Activated T-cell treated with anti-CD3 and anti-CD28 coated beads, Interleukin-2, amount 50 U/mL, for 72 hours (primary cell): ENCODE data around the gene KNTC1. TPM values are rescaled to one million over a fixed set of nuclear protein-coding genes. Genes with fewer than 3 reads are reported as not detected.
"Not testable (repeated sequence)": the region's sequence is repeated elsewhere in the genome, so short reads cannot be mapped to it uniquely, and the experiment has no call there.

ENCODE experiments used
- ATAC-seq, 2 donors: fragments of 150-1000 bp; cut with Tn5 transposase; replicated peaks in 1 of 2; 2 replicates each; pipeline ENCODE4 v1.10.0; 2021; ENCODE audit warnings: moderate library complexity in 2 of 2, mild to moderate bottlenecking in 1 of 2
- DNase-seq, 2 donors: peaks; one replicate each; pipeline ENCODE4 v3.0.0; 2021 to 2022; ENCODE audit warnings: mixed read lengths in 1 of 2
- H3K27ac Mint-ChIP-seq: one replicate; pipeline ENCODE4 v1.8.0; 2022; ENCODE audit warnings: mild to moderate bottlenecking, moderate library complexity, mixed read lengths
- H3K27me3 Mint-ChIP-seq: one replicate; pipeline ENCODE4 v1.8.0; 2022; ENCODE audit warnings: low read depth, mixed read lengths
- H3K36me3 Mint-ChIP-seq, 2 donors: one replicate each; pipeline ENCODE4 v1.8.0; 2022; ENCODE audit warnings: mixed read lengths in 2 of 2, mild to moderate bottlenecking in 1 of 2; ENCODE audit not compliant: insufficient read depth in 2 of 2
- H3K4me1 Mint-ChIP-seq: one replicate; pipeline ENCODE4 v1.8.0; 2022; ENCODE audit warnings: low read depth, mixed read lengths
- H3K4me3 Mint-ChIP-seq, 2 donors: one replicate each; pipeline ENCODE4 v1.8.0; 2022; ENCODE audit warnings: mild to moderate bottlenecking in 2 of 2, mixed read lengths in 2 of 2, moderate library complexity in 2 of 2
- H3K9me3 Mint-ChIP-seq, 2 donors: one replicate each; pipeline ENCODE4 v1.8.0; 2022; ENCODE audit warnings: mixed read lengths in 2 of 2
- total RNA-seq, 2 donors: library from RNA; stranded (reverse); gene quantifications; one replicate each; pipeline ENCODE4 v1.2.3, GENCODE V29; 2022

KNTC1 gene
- total RNA-seq, 2 donors from 2014 or later = 154 to 186 TPM

DNA sequence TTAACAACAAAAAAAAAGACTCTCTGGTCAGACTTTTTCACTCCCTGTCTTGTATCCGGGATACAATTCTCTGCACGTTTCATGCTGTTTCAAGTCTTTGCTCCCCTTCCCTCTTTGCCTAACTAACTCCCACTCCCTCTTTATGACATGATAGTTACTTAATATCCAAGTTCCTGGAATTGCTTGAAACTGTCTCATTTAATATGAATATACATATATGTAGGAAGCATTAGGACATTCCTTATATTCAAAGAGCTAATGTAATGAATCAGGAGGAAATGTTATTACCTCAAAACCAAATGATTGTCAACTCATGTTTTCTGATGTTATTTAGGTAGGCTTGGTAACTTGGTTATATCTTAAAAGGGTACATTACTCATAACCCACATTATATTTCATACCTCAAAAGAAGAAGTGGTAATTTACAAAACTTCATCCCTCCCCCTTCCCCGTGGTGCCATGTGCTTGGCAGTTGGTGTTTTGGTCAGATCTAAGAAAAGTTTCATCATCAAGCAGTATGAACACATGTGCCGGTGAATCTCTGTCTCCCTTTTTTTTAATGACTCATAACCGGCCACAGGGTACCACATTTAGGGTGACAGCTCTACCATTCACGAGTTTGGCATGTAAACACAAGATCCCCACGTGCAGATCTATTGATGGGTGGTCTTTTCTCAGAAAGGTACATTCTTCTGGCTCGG is 119.6 kb downstream of the KNTC1 start:
- H3K36me3 Mint-ChIP-seq = peaks cover 0 to 7% of the 10 kb centered on the region in 2 donors
- H3K9me3 Mint-ChIP-seq = peaks cover 0 to 6% of the 10 kb centered on the region in 2 donors
- ATAC-seq (peak; percentile 97 to 99), DNase-seq (peak; percentile 78 to 82)
- no peaks in the 10 kb centered on the region for H3K27me3 Mint-ChIP-seq
- H3K27ac Mint-ChIP-seq = peak overlapping the region; percentile 8
- H3K4me1 Mint-ChIP-seq = peaks cover 25% of the 10 kb centered on the region
- peak overlapping the region; percentile 65 to 81 for H3K4me3 Mint-ChIP-seq

DNA sequence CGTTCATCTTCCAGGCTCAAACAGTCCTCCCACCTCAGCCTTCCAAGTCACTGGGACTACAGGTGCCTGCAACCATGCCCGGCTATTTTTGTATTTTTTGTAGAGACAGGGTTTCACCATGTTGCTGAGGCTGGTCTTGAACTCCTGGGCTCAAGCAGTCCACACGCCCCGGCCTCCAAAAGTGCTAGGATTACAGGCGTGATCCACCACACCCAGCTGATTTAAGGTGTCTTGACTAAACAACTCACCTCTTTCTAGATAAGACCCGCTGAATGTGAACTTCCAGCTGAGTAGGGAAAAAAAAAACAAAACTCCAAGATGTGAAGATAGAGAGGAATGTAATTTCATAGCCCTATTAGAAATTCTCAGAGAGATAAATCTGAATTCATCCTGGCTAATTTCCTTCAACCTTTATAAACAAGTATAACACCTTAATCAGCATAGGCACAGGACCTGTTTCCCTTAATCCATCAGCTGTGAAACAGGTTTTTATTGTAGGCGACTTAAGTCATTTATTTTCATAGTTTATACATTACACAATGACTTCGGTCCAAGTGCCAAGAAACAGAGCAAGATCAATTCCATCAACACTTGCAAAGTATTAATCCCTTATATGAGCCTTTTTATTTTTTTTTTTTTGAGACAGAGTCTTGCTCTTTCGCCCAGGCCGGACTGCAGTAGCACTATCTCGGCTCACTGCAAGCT is 124.6 kb downstream of the KNTC1 start:
- H3K9me3 Mint-ChIP-seq = no peaks in the 10 kb centered on the region
- no peak for ATAC-seq
- H3K27ac Mint-ChIP-seq = no peak overlapping the region
- no peaks in the 10 kb centered on the region for H3K36me3 Mint-ChIP-seq
- H3K4me1 Mint-ChIP-seq = peaks cover 14% of the 10 kb centered on the region
- no peaks in the 10 kb centered on the region for H3K27me3 Mint-ChIP-seq
- no peak overlapping the region for H3K4me3 Mint-ChIP-seq
- DNase-seq = no peak

DNA sequence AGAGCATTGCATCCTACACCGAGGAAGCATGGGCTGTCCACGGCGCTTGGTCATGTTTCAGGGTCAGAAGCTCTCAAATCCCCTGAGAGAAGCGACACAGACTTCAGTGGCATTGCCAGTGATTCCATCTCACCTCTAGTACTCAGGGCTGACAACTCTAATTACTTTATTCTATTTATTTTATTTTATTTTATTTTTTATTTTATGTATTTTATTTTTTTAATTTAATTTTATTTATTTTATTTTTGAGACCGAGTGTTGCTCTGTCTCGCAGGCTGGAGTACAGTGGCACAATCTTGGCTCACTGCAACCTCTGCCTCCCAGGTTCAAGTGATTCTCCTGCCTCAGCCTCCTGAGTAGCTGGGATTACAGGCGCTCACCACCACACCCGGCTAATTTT is 126.2 kb downstream of the KNTC1 start:
- H3K36me3 Mint-ChIP-seq, H3K9me3 Mint-ChIP-seq, H3K27me3 Mint-ChIP-seq, H3K4me3 Mint-ChIP-seq, H3K4me1 Mint-ChIP-seq, DNase-seq, ATAC-seq, H3K27ac Mint-ChIP-seq: not testable (repeated sequence)

DNA sequence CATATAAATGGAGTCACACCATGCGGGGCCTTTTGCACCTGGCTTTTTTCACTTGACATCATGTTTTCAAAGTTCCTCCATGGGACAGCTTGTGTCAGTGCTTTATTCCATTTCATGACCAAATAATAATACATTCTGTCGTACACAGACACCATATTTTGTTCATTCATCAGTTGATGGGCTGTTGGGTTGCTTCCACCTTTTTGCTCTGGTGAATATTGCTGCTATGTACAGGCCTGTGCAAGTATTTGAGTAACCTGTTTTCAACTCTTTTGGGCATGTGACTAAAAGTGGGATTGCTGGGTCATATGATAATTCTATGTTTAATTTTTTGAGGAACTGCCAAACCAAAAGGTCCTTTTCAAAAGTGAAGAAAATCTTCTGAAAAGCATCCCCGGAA is 129.2 kb downstream of the KNTC1 start:
- H3K36me3 Mint-ChIP-seq = no peaks in the 10 kb centered on the region
- H3K27me3 Mint-ChIP-seq = no peaks in the 10 kb centered on the region
- no peaks in the 10 kb centered on the region for H3K4me1 Mint-ChIP-seq
- no peaks in the 10 kb centered on the region for H3K9me3 Mint-ChIP-seq
- ATAC-seq (no peak), DNase-seq (no peak)
- H3K27ac Mint-ChIP-seq = no peak overlapping the region
- no peak overlapping the region for H3K4me3 Mint-ChIP-seq

DNA sequence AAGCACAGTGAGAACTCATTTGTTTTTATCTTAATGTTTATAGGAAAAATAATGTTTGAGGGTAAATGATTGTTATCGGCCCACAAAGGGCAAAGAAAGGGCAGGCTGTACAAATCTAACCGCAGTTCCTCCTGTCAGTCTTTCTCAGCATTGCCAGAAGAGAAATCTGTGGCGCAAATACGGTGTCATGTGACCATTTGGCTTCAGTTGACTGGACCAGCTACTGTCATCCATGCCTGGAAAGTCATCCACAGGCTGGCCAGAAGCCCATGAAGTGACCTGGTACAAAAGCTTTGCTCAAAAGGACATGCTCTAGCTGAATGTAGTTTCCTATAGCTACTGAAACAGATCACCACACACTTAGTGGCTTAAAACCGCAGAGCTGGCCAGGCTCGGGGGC is 132.5 kb downstream of the KNTC1 start:
- Mint-ChIP-seq H3K27me3 (no peaks in the 10 kb centered on the region), H3K9me3 (no peaks in the 10 kb centered on the region), H3K27ac (no peak overlapping the region), H3K4me1 (no peaks in the 10 kb centered on the region), H3K36me3 (no peaks in the 10 kb centered on the region), H3K4me3 (no peak overlapping the region)
- ATAC-seq (no peak), DNase-seq (no peak)

DNA sequence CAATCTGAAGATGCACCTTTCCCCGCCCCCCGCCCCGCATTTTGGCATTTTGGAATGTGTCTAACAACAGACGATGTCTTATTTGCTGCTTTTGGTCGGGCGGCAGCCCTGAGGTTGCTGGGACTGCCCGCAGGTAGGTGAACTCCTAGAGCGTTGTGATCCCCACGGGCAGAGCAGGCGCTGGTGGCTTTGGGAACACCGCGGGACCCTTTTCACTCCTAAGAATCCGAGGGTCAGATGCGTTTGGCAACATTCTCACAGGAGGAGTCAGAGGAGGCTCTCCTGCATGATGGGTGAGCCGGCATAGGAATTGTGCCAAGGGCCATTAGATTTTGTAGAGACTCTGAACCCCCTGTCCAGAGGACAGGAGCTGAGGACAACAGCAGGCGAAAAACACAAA is 134.2 kb downstream of the KNTC1 start:
- Mint-ChIP-seq H3K27me3 (no peaks in the 10 kb centered on the region), H3K9me3 (no peaks in the 10 kb centered on the region), H3K4me3 (no peak overlapping the region), H3K27ac (no peak overlapping the region), H3K4me1 (no peaks in the 10 kb centered on the region), H3K36me3 (no peaks in the 10 kb centered on the region)
- no peak for ATAC-seq
- no peak for DNase-seq

DNA sequence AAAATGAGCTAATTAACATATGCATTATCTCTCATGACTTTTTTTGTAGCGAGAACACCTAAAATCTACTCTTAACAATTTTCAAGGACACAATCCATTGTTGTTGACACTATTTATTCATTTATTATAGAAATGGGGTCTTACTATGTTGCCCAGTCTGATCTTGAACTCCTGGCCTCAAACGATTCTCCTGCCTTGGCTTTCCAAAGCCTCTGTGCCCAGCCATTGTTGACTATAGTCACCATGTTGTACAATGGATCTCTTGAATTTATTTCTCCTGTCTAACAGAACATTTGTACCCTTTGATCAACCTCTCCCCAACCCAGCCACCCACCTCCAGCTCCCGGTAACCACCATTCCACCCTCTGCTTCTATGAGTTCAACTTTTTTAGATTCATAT is 134.9 kb downstream of the KNTC1 start:
- DNase-seq (no peak), ATAC-seq (no peak)
- H3K27ac Mint-ChIP-seq = no peak overlapping the region
- H3K4me1 Mint-ChIP-seq = no peaks in the 10 kb centered on the region
- H3K4me3 Mint-ChIP-seq = no peak overlapping the region
- no peaks in the 10 kb centered on the region for H3K36me3 Mint-ChIP-seq
- no peaks in the 10 kb centered on the region for H3K9me3 Mint-ChIP-seq
- H3K27me3 Mint-ChIP-seq = no peaks in the 10 kb centered on the region

DNA sequence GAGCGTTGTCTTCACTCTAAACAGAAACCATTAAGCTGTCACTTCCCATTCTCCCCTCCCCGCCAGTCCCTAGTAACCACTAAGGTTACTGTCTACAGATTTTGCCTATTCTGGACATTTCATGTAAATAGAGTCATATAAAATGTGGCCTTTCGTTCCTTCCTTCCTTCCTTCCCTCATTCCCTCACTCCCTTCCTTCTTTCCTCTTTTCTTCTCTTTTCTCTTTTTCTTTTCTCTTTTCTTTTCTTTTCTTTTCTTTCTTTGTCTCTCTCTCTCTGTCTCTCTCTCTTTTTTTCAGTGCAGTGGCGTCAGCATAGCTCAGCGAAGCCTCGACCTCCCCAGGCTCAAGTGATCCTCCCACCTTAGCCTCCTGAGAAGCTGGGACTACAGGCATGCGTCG is 138.3 kb downstream of the KNTC1 start:
- no peak for DNase-seq
- H3K27me3 Mint-ChIP-seq = no peaks in the 10 kb centered on the region
- ATAC-seq = no peak
- H3K9me3 Mint-ChIP-seq = no peaks in the 10 kb centered on the region
- H3K4me1 Mint-ChIP-seq = no peaks in the 10 kb centered on the region
- no peaks in the 10 kb centered on the region for H3K36me3 Mint-ChIP-seq
- H3K4me3 Mint-ChIP-seq = no peak overlapping the region
- H3K27ac Mint-ChIP-seq = no peak overlapping the region

DNA sequence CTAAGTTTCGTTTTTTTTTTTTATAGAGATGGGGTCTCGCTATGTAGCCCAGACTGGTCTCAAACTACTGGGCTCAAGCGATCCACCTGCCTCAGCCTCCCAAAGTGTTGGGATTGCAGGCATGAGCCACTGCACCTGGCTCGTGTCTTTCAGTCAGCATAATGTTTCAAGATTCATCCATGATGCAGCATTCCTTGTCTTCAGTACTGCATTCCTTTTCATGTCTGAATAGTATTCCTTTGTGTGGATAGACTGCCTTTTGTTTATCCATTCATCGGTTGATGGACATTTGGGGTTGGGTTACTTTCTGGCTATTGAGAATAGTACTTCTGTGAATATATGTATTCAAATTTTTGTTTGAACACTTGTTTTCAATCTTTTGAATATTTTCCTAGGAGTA is 138.7 kb downstream of the KNTC1 start:
- no peaks in the 10 kb centered on the region for H3K4me1 Mint-ChIP-seq
- no peak for ATAC-seq
- H3K36me3 Mint-ChIP-seq = no peaks in the 10 kb centered on the region
- no peak for DNase-seq
- H3K9me3 Mint-ChIP-seq = no peaks in the 10 kb centered on the region
- H3K4me3 Mint-ChIP-seq = no peak overlapping the region
- no peak overlapping the region for H3K27ac Mint-ChIP-seq
- H3K27me3 Mint-ChIP-seq = no peaks in the 10 kb centered on the region

DNA sequence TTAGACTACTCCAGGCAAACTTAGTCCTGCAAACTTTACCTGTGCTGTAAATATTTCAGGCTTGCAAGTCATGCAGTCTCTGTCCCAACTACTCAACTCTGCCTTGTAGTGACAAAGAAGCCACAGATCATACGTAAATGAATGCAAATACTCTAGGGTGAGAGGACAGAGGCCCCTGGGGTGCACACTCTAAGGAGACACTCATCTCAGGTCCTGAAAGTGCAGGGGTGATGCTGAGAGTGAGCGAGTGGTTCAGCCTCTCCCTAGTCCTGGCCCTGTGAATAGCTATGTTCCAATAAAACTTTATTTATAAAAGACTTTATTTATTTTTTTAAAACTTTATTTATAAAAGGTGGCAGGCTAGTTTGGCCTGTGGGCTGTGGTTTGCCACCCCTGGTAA is 141.2 kb downstream of the KNTC1 start:
- DNase-seq = no peak
- Mint-ChIP-seq H3K27ac (no peak overlapping the region), H3K4me3 (no peak overlapping the region)

DNA sequence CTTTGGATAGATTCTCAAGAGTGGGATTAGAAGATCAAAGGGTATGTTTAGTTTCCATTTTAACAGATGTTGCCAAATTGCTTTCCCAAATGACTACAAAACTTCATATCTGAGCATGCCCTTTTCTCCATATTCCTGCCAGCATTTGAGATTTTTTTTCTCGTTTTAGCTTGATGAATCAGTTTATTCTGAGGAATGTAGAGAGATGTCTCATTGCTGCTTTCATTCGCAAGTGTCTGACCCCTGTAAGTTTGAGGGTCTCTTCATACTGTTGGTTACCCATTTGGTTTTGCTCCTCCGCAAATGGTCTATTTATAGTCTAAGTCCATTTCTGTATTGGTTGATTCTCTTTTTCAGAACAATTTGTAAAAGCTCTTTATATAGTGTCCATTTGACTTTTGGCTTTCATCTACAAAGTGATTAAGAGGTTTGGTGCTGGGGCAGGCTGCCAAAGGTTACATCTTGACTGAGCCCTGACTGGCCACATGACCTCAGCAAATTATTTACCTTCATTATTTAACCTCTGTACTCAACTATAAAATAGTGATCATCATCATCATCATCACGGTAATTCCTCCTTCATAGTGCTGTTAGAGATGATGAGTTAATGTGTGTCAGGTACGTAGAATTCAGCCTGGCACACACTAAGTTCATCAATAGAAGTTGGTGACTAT is 142.5 kb downstream of the KNTC1 start:
- Mint-ChIP-seq H3K36me3 (no peaks in the 10 kb centered on the region), H3K4me1 (no peaks in the 10 kb centered on the region), H3K27ac (no peak overlapping the region), H3K27me3 (peaks cover 5% of the 10 kb centered on the region), H3K9me3 (peaks cover 0 to 1% of the 10 kb centered on the region in 2 donors), H3K4me3 (no peak overlapping the region)
- no peak for DNase-seq
- ATAC-seq = no peak

More for the DNA sequence above, 141.2 kb downstream of the KNTC1 start:
- Mint-ChIP-seq H3K27me3 (peaks cover under 1% of the 10 kb centered on the region), H3K36me3 (no peaks in the 10 kb centered on the region), H3K4me1 (no peaks in the 10 kb centered on the region), H3K9me3 (peaks cover 0 to 1% of the 10 kb centered on the region in 2 donors)
- peak in 1 of 2 donors; percentile 59 for ATAC-seq

DNA sequence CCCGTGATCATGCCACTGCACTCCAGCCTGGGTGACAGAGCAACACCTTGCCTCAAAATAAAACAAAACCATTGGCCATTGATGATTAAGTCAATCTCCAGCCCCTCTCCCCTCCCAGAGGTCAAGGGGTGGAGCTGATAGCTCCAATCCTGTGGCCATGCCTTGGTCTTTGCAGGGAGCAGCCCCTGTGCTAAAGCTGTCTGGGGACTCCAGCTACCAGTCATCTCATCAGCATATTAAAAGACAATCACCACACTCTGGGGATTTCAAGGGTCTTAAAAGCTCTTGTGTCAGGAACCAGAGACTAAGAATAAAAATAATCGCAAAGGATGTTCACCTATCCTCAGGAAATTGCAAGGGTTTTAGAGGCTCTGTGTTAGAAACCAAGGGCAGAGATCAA is 145.5 kb downstream of the KNTC1 start:
- H3K36me3 Mint-ChIP-seq = no peaks in the 10 kb centered on the region

More for the DNA sequence above, 145.5 kb downstream of the KNTC1 start:
- no peak for DNase-seq
- Mint-ChIP-seq H3K27ac (no peak overlapping the region), H3K9me3 (peaks cover 0 to 1% of the 10 kb centered on the region in 2 donors), H3K4me1 (no peaks in the 10 kb centered on the region), H3K27me3 (peaks cover 5% of the 10 kb centered on the region), H3K4me3 (no peak overlapping the region)
- no peak for ATAC-seq
